Thyroid gland (tissue), 4 donors: Measurements from ENCODE around the gene MCCC1. TPM values are rescaled to one million over a fixed set of nuclear protein-coding genes. Genes with fewer than 3 reads are reported as not detected.

Experiments used
- DNase-seq, 2 donors: peaks; one replicate each; pipeline ENCODE4 v3.0.0-alpha.2; 2019
- H3K27ac ChIP-seq, 3 donors: fragments of 200-600 bp; sonication (generic); 1 replicate in 2 of 3; 2 replicates in 1 of 3; pipeline ENCODE4 v1.5.1; 2016 to 2019; ENCODE audit warnings: mild to moderate bottlenecking in 1 of 3, moderate library complexity in 1 of 3
- H3K27me3 ChIP-seq: fragments of 200-600 bp; sonication (generic); one replicate; pipeline ENCODE4 v1.5.1; 2019
- H3K36me3 ChIP-seq, 2 donors: fragments of 200-600 bp; sonication (generic); one replicate each; pipeline ENCODE4 v1.5.1; 2016 to 2019
- H3K4me1 ChIP-seq, 2 donors: fragments of 200-600 bp; sonication (generic); one replicate each; pipeline ENCODE4 v1.5.1; 2017 to 2019
- H3K4me3 ChIP-seq, 3 donors: fragments of 200-600 bp; sonication (generic); replicated peaks in 1 of 3; 1 replicate in 2 of 3; 2 replicates in 1 of 3; pipeline ENCODE4 v1.5.1; 2016; ENCODE audit warnings: mild to moderate bottlenecking in 1 of 3
- H3K9me3 ChIP-seq: fragments of 200-600 bp; sonication (generic); one replicate; pipeline ENCODE4 v1.5.1; 2017
- CTCF ChIP-seq, 6 experiments: fragments of 200-600 bp in 3 of 6; fragments of 450-650 bp in 3 of 6; sonication (generic) in 3 of 6; IDR thresholded peaks; one replicate each; pipeline ENCODE4 v1.5.1; 2016 to 2019; ENCODE audit warnings: antibody characterized with exemption in 6 of 6, mild to moderate bottlenecking in 2 of 6, inconsistent platforms in 1 of 6, moderate library complexity in 1 of 6
- POLR2A ChIP-seq, 2 donors: fragments of 450-650 bp; IDR thresholded peaks; one replicate each; pipeline ENCODE4 v1.6.1; 2017; ENCODE audit warnings: antibody characterized with exemption in 2 of 2, mild to moderate bottlenecking in 2 of 2, moderate library complexity in 1 of 2
- WGBS, 2 donors: methylation state at CpG; one replicate each; pipeline ENCODE4 v1.1.5; 2017; 5-methylcytosine and 5-hydroxymethylcytosine counted together
- intact Hi-C: fragments of 100-400 bp; cut with DNase I; formaldehyde crosslinking; loops from one replicate; pipeline ENCODE4 v1.15.1; 2023
- total RNA-seq, 4 donors: library from RNA; depleted of rRNA; stranded (reverse); fragments of >200 nt; gene quantifications; one replicate each; pipeline ENCODE4 v1.2.3, GENCODE V29; 2016

MCCC1 gene
- total RNA-seq, 4 donors from 2014 or later = 32.9 to 59.6 (median 46.3) TPM

GRCh38 chr3:183028416-183028815 lies 70.9 kb downstream of the MCCC1 start:
- peaks cover 5 to 21% of the 10 kb centered on the region in 2 donors for H3K36me3 ChIP-seq
- H3K4me3 ChIP-seq = no peak overlapping the region
- intact Hi-C loops = no loop called here
- DNase-seq = no peak
- no peaks in the 10 kb centered on the region for H3K4me1 ChIP-seq
- no peaks in the 10 kb centered on the region for H3K9me3 ChIP-seq
- TF ChIP-seq POLR2A (IDR thresholded peaks at IDR 0.05) = no peak
- TF ChIP-seq CTCF (IDR thresholded peaks at IDR 0.05) = no peak
- no peaks in the 10 kb centered on the region for H3K27me3 ChIP-seq
- H3K27ac ChIP-seq = no peak overlapping the region
- WGBS, 2 donors = 81 to 99% methylated on average over 3 of the region's 3 CpGs

DNA sequence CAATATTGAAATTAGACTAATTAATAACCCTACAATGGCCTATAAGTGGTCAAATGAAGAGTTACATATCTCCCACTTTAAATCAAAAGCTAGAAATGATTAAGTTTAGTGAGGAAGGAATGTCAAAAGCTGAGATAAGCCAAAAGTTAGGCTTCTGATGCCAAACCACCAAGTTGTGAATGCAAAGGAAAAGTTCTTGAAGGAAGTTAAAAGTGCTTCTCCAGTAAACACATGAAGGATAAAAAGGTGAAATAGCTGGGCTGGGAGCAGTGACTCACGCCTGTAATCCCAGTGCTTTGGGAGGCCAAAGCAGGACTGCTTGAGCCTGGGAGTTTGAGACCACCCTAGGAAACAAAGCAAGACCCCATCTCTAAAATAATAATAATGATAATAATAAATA lies 72.0 kb downstream of the MCCC1 start:
- no peak for DNase-seq
- no peak for TF ChIP-seq CTCF (IDR thresholded peaks at IDR 0.05)
- no peak for TF ChIP-seq POLR2A (IDR thresholded peaks at IDR 0.05)
- Histone ChIP-seq H3K27me3 (no peaks in the 10 kb centered on the region), H3K27ac (no peak overlapping the region), H3K9me3 (no peaks in the 10 kb centered on the region), H3K4me1 (no peaks in the 10 kb centered on the region), H3K36me3 (peaks cover 3 to 23% of the 10 kb centered on the region in 2 donors), H3K4me3 (no peak overlapping the region)
- WGBS, 2 donors = 98 to 100% methylated on average over 1 of the region's 1 CpG
- intact Hi-C loops = no loop called here

GRCh38 chr3:183022936-183023516 lies 76.3 kb downstream of the MCCC1 start:
- Histone ChIP-seq H3K4me1 (no peaks in the 10 kb centered on the region), H3K9me3 (no peaks in the 10 kb centered on the region), H3K4me3 (no peak overlapping the region), H3K27me3 (no peaks in the 10 kb centered on the region), H3K36me3 (peaks cover 30 to 37% of the 10 kb centered on the region in 2 donors), H3K27ac (no peak overlapping the region)
- intact Hi-C loops = no loop called here
- WGBS, 2 donors = 95 to 98% methylated on average over 3 of the region's 3 CpGs
- DNase-seq = no peak
- no peak for TF ChIP-seq CTCF (IDR thresholded peaks at IDR 0.05)
- TF ChIP-seq POLR2A (IDR thresholded peaks at IDR 0.05) = no peak

DNA sequence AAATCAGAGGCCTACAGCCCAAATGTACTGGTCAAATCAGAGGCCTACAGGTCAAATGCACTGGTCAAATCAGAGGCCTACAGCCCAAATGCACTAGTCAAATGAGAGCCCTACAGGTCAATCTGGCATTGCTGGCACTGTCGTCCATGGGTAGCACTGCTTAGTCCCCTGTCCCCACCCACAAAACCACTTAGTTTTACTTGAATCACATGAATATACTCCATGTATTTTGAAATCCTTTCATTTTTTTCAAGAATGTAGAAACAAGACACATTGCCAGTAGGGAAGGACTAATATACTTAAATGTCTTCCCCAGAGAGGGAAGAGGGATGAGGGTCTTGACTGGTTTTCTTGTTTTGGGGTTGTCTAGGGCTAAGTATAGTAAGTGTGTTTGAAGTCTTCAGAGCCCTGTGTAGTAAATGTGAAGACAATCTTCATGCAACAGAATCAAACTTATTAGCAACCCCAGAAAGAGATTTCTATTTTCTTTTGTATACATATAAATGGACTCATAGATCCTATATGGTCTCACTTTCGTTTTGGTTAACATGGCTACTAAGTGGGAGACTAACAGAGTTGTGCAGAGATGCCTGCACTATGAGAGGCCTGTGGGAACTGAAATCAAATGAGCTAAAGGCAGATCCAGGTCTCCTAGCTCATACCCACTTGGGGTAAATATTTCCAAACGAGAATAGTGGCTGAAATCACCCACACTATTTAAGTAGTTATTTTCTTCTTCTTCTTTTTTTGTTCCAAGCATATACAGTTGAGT lies 80.7 kb downstream of the MCCC1 start:
- Histone ChIP-seq H3K27me3 (no peaks in the 10 kb centered on the region), H3K9me3 (no peaks in the 10 kb centered on the region), H3K27ac (no peak overlapping the region), H3K36me3 (peaks cover 30 to 48% of the 10 kb centered on the region in 2 donors), H3K4me3 (no peak overlapping the region), H3K4me1 (no peaks in the 10 kb centered on the region)
- intact Hi-C loops = no loop called here
- no peak for DNase-seq
- TF ChIP-seq CTCF (IDR thresholded peaks at IDR 0.05) (no peak), POLR2A (IDR thresholded peaks at IDR 0.05) (no peak)
- WGBS, 2 donors = 97 to 99% methylated on average over 3 of the region's 3 CpGs

- Histone ChIP-seq H3K27me3 (no peaks in the 10 kb centered on the region), H3K27ac (no peak overlapping the region), H3K9me3 (no peaks in the 10 kb centered on the region), H3K36me3 (peaks cover 9 to 25% of the 10 kb centered on the region in 2 donors), H3K4me1 (no peaks in the 10 kb centered on the region), H3K4me3 (no peak overlapping the region)
- TF ChIP-seq POLR2A (IDR thresholded peaks at IDR 0.05) (no peak), CTCF (IDR thresholded peaks at IDR 0.05) (no peak)
- intact Hi-C loops = no loop called here
- WGBS, 2 donors = 87 to 89% methylated on average over 2 of the region's 2 CpGs
- DNase-seq = no peak
Measured at GRCh38 chr3:183015185-183015584, 84.1 kb downstream of the MCCC1 start.
